ENCODE data around the gene KCNG3. TPM values are rescaled to one million over a fixed set of nuclear protein-coding genes. Genes with fewer than 3 reads are reported as not detected.

Gene KCNG3
- total RNA-seq, 1 donor from 2014 or later = not detected

- no peaks in the 10 kb centered on the region for H3K36me3 Mint-ChIP-seq (ENCODE audit: low read depth)
- H3K27ac Mint-ChIP-seq (ENCODE audit: unreplicated experiment) = no peak overlapping the region
- no peaks in the 10 kb centered on the region for H3K27me3 Mint-ChIP-seq (ENCODE audit: low read depth)
- no peak overlapping the region for H3K4me3 Mint-ChIP-seq
- no peaks in the 10 kb centered on the region for H3K4me1 Mint-ChIP-seq
- no peak for DNase-seq (ENCODE audit: low read depth, low spot score)
- no peak for TF ChIP-seq CTCF (conservative IDR thresholded peaks at IDR 0.05)
- no peaks in the 10 kb centered on the region for H3K9me3 Mint-ChIP-seq
Observed at GRCh38 chr2:42425697-42426096, 68.1 kb downstream of the KCNG3 start.

GRCh38 chr2:42424033-42424432, 69.7 kb downstream of the KCNG3 start:
- Mint-ChIP-seq H3K9me3 (no peaks in the 10 kb centered on the region), H3K36me3 (ENCODE audit: low read depth) (no peaks in the 10 kb centered on the region), H3K27ac (ENCODE audit: unreplicated experiment) (no peak overlapping the region), H3K27me3 (ENCODE audit: low read depth) (no peaks in the 10 kb centered on the region), H3K4me3 (no peak overlapping the region), H3K4me1 (no peaks in the 10 kb centered on the region)
- TF ChIP-seq CTCF (conservative IDR thresholded peaks at IDR 0.05) = no peak
- DNase-seq (ENCODE audit: low read depth, low spot score) = no peak

- no peaks in the 10 kb centered on the region for H3K4me1 Mint-ChIP-seq
- no peaks in the 10 kb centered on the region for H3K27me3 Mint-ChIP-seq (ENCODE audit: low read depth)
- no peak overlapping the region for H3K27ac Mint-ChIP-seq (ENCODE audit: unreplicated experiment)
- no peak for DNase-seq (ENCODE audit: low read depth, low spot score)
- H3K36me3 Mint-ChIP-seq (ENCODE audit: low read depth) = no peaks in the 10 kb centered on the region
- no peak overlapping the region for H3K4me3 Mint-ChIP-seq
- TF ChIP-seq CTCF (conservative IDR thresholded peaks at IDR 0.05) = no peak
- H3K9me3 Mint-ChIP-seq = no peaks in the 10 kb centered on the region
Observed at GRCh38 chr2:42421601-42422239, 72.1 kb downstream of the KCNG3 start.

- TF ChIP-seq CTCF (conservative IDR thresholded peaks at IDR 0.05) = no peak
- no peaks in the 10 kb centered on the region for H3K4me1 Mint-ChIP-seq
- H3K27ac Mint-ChIP-seq (ENCODE audit: unreplicated experiment) = no peak overlapping the region
- H3K9me3 Mint-ChIP-seq = no peaks in the 10 kb centered on the region
- H3K4me3 Mint-ChIP-seq = no peak overlapping the region
- H3K27me3 Mint-ChIP-seq (ENCODE audit: low read depth) = no peaks in the 10 kb centered on the region
- H3K36me3 Mint-ChIP-seq (ENCODE audit: low read depth) = no peaks in the 10 kb centered on the region
- no peak for DNase-seq (ENCODE audit: low read depth, low spot score)
Observed at GRCh38 chr2:42421157-42421485, 72.7 kb downstream of the KCNG3 start.

- TF ChIP-seq CTCF (conservative IDR thresholded peaks at IDR 0.05) = no peak
- H3K4me1 Mint-ChIP-seq = no peaks in the 10 kb centered on the region
- H3K36me3 Mint-ChIP-seq (ENCODE audit: low read depth) = peaks cover 5% of the 10 kb centered on the region
- no peak overlapping the region for H3K27ac Mint-ChIP-seq (ENCODE audit: unreplicated experiment)
- H3K27me3 Mint-ChIP-seq (ENCODE audit: low read depth) = no peaks in the 10 kb centered on the region
- DNase-seq (ENCODE audit: low read depth, low spot score) = no peak
- peaks cover 13% of the 10 kb centered on the region for H3K9me3 Mint-ChIP-seq
- H3K4me3 Mint-ChIP-seq = no peak overlapping the region
Observed at GRCh38 chr2:42414648-42415047, 79.1 kb downstream of the KCNG3 start.
